GM18520 (cell line): ENCODE measurements around the gene ICA1.

Experiments used
- ATAC-seq: cut with Tn5 transposase; IDR thresholded peaks from one replicate; pipeline ENCODE4 v1.9.1; 2021; ENCODE audit not compliant: unreplicated experiment

The ICA1 gene

GRCh38 chr7:8135417-8135816 is 126.5 kb downstream of the ICA1 start:
- no peak for ATAC-seq

- peak; percentile 79 for ATAC-seq
Measured at GRCh38 chr7:8134089-8134733, 127.8 kb downstream of the ICA1 start.

GRCh38 chr7:8133188-8133848 is 128.6 kb downstream of the ICA1 start:
- no peak for ATAC-seq

- no peak for ATAC-seq
Measured at GRCh38 chr7:8131694-8132605, 130.0 kb downstream of the ICA1 start.

GRCh38 chr7:8130663-8131062 is 131.3 kb downstream of the ICA1 start:
- ATAC-seq, result no peak

- ATAC-seq, result no peak
Measured at GRCh38 chr7:8129318-8129659, 132.7 kb downstream of the ICA1 start.

- ATAC-seq, result no peak
Measured at GRCh38 chr7:8128449-8129317, 133.3 kb downstream of the ICA1 start.

GRCh38 chr7:8126601-8127167 is 135.3 kb downstream of the ICA1 start:
- no peak for ATAC-seq

- ATAC-seq, result peak; percentile 71
Measured at GRCh38 chr7:8125680-8126444, 136.1 kb downstream of the ICA1 start.

GRCh38 chr7:8121243-8121642 is 140.7 kb downstream of the ICA1 start:
- ATAC-seq, result no peak

- no peak for ATAC-seq
Measured at GRCh38 chr7:8120390-8121058, 141.4 kb downstream of the ICA1 start.

- ATAC-seq, result no peak
Measured at GRCh38 chr7:8119262-8119661, 142.7 kb downstream of the ICA1 start.

- no peak for ATAC-seq
Measured at GRCh38 chr7:8117195-8117594, 144.8 kb downstream of the ICA1 start.

GRCh38 chr7:8115547-8116402 is 146.2 kb downstream of the ICA1 start:
- ATAC-seq, result peak; percentile 90

GRCh38 chr7:8114175-8114574 is 147.8 kb downstream of the ICA1 start:
- no peak for ATAC-seq

GRCh38 chr7:8113184-8113583 is 148.8 kb downstream of the ICA1 start:
- no peak for ATAC-seq

- ATAC-seq, result no peak
Measured at GRCh38 chr7:8112685-8113084, 149.3 kb downstream of the ICA1 start.

GRCh38 chr7:8111282-8111960 is 150.5 kb downstream of the ICA1 start:
- no peak for ATAC-seq
